ENCODE measurements around the gene ACTL10.

DNA sequence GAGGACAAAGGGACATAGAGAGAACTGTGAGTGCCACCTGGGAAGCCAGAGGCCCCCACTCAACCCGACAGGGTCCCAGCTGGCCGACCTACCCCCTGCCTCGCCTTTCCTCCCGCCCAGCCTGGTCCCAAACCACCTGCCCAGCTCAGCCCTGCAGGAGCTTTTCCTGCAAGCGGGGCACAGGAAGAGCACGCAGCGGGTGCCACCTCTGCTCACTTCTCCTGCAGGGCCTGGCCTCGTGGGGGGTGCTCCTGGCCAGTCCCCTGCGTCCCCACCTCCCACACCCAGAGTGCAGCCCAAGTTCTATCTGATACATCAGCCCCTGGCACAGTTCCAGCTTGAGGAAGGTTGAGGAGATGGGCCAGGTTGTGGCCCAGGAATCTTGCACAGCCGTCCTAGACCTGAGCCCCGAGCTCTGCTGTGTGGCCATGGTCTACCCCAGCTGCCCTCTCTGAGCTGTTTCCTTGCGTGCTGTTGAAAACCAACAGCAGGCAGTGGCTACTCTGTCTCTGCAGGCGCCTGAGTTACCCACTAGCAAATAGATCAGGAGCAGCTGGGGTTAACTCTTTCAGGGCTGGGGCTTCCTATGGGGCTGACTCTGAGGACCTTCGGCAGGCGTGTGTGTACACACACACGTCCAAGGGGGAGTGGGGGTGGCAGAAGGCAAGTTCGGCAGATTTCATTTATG, 5.8 kb downstream of the ACTL10 start:
- no peak for TF ChIP-seq NFRKB (IDR thresholded peaks at IDR 0.05)
- no peak for TF ChIP-seq ELF4 (IDR thresholded peaks at IDR 0.05)

Data from HEK293T (cell line).